Activated CD4-positive, alpha-beta T cell treated with anti-CD3 and anti-CD28 coated beads for 4 hours (primary cell): ENCODE measurements around the gene TAF4.
"Not testable (repeated sequence)": the region's sequence is repeated elsewhere in the genome, so short reads cannot be mapped to it uniquely, and the experiment has no call there.

ENCODE experiments used
- DNase-seq, 2 donors: peaks; one replicate each; pipeline ENCODE4 v3.0.0-alpha.2; 2020

TAF4 gene

GRCh38 chr20:61997891-61998290, 67.8 kb downstream of the TAF4 start:
- no peak for DNase-seq

- no peak for DNase-seq
Measured at GRCh38 chr20:61997372-61997771, 68.3 kb downstream of the TAF4 start.

GRCh38 chr20:61994546-61994945, 71.1 kb downstream of the TAF4 start:
- no peak for DNase-seq

GRCh38 chr20:61993058-61993457, 72.6 kb downstream of the TAF4 start:
- no peak for DNase-seq

GRCh38 chr20:61991476-61991875, 74.2 kb downstream of the TAF4 start:
- no peak for DNase-seq

GRCh38 chr20:61990484-61990883, 75.2 kb downstream of the TAF4 start:
- DNase-seq = no peak

- DNase-seq = no peak
Measured at GRCh38 chr20:61989741-61990140, 75.9 kb downstream of the TAF4 start.

- DNase-seq = no peak
Measured at GRCh38 chr20:61988665-61989064, 77.0 kb downstream of the TAF4 start.

GRCh38 chr20:61986762-61987321, 78.8 kb downstream of the TAF4 start:
- no peak for DNase-seq

- no peak for DNase-seq
Measured at GRCh38 chr20:61985096-61985495, 80.6 kb downstream of the TAF4 start.

GRCh38 chr20:61984431-61984830, 81.2 kb downstream of the TAF4 start:
- DNase-seq = not testable (repeated sequence)

- no peak for DNase-seq
Measured at GRCh38 chr20:61983965-61984364, 81.7 kb downstream of the TAF4 start.

- no peak for DNase-seq
Measured at GRCh38 chr20:61982951-61983315, 82.7 kb downstream of the TAF4 start.

- DNase-seq = no peak
Measured at GRCh38 chr20:61982191-61982950, 83.3 kb downstream of the TAF4 start.

- not testable (repeated sequence) for DNase-seq
Measured at GRCh38 chr20:61981691-61982090, 84.0 kb downstream of the TAF4 start.

- DNase-seq = no peak
Measured at GRCh38 chr20:61980647-61981583, 84.8 kb downstream of the TAF4 start.

GRCh38 chr20:61979701-61980635, 85.7 kb downstream of the TAF4 start:
- DNase-seq = no peak

- no peak for DNase-seq
Measured at GRCh38 chr20:61979090-61979489, 86.6 kb downstream of the TAF4 start.

- DNase-seq = no peak
Measured at GRCh38 chr20:61978491-61978890, 87.2 kb downstream of the TAF4 start.

- no peak for DNase-seq
Measured at GRCh38 chr20:61977419-61977786, 88.3 kb downstream of the TAF4 start.

- DNase-seq = no peak
Measured at GRCh38 chr20:61976644-61977418, 88.8 kb downstream of the TAF4 start.

- DNase-seq = no peak
Measured at GRCh38 chr20:61976263-61976643, 89.4 kb downstream of the TAF4 start.
